Measurements from ENCODE around the gene SLC12A6. TPM values are rescaled to one million over a fixed set of nuclear protein-coding genes. Genes with fewer than 3 reads are reported as not detected.

Gene SLC12A6
- total RNA-seq, 2 donors from 2014 or later, result 58.3 to 82.9 TPM

GRCh38 chr15:34284937-34285336 is 52.6 kb downstream of the SLC12A6 start:
- Histone ChIP-seq H3K4me3 (no peak overlapping the region), H3K27ac (no peak overlapping the region), H3K4me1 (ENCODE audit: control insufficient read depth in 1 of 2, low read depth in 2 of 2) (peaks cover 0 to 6% of the 10 kb centered on the region in 2 donors), H3K36me3 (no peaks in the 10 kb centered on the region), H3K27me3 (replicated peaks; ENCODE audit: insufficient read depth) (no peaks in the 10 kb centered on the region), H3K9me3 (no peaks in the 10 kb centered on the region)
- DNase-seq (ENCODE audit: low spot score) (no peak), ATAC-seq (ENCODE audit: insufficient number of reproducible peaks, low FRiP score, low read depth) (no peak)
- TF ChIP-seq CTCF (IDR thresholded peaks at IDR 0.05), result no peak

GRCh38 chr15:34282384-34282783 is 55.2 kb downstream of the SLC12A6 start:
- H3K27ac ChIP-seq, result no peak overlapping the region

GRCh38 chr15:34280193-34280592 is 57.4 kb downstream of the SLC12A6 start:
- ATAC-seq (ENCODE audit: insufficient number of reproducible peaks, low FRiP score, low read depth), result no peak
- H3K27me3 ChIP-seq (replicated peaks; ENCODE audit: insufficient read depth), result no peaks in the 10 kb centered on the region
- H3K4me1 ChIP-seq (ENCODE audit: control insufficient read depth in 1 of 2, low read depth in 2 of 2), result peaks cover 6 to 19% of the 10 kb centered on the region in 2 donors
- H3K27ac ChIP-seq, result no peak overlapping the region
- DNase-seq (ENCODE audit: low spot score), result no peak
- no peak overlapping the region for H3K4me3 ChIP-seq
- TF ChIP-seq CTCF (IDR thresholded peaks at IDR 0.05), result no peak
- no peaks in the 10 kb centered on the region for H3K36me3 ChIP-seq
- H3K9me3 ChIP-seq, result no peaks in the 10 kb centered on the region

More at GRCh38 chr15:34282384-34282783, 55.2 kb downstream of the SLC12A6 start:
- no peaks in the 10 kb centered on the region for H3K36me3 ChIP-seq
- DNase-seq (ENCODE audit: low spot score) (no peak), ATAC-seq (ENCODE audit: insufficient number of reproducible peaks, low FRiP score, low read depth) (no peak)
- peaks cover 0 to 6% of the 10 kb centered on the region in 2 donors for H3K4me1 ChIP-seq (ENCODE audit: control insufficient read depth in 1 of 2, low read depth in 2 of 2)
- no peak overlapping the region for H3K4me3 ChIP-seq
- no peaks in the 10 kb centered on the region for H3K9me3 ChIP-seq
- TF ChIP-seq CTCF (IDR thresholded peaks at IDR 0.05), result no peak
- H3K27me3 ChIP-seq (replicated peaks; ENCODE audit: insufficient read depth), result no peaks in the 10 kb centered on the region

- Histone ChIP-seq H3K9me3 (no peaks in the 10 kb centered on the region), H3K4me3 (no peak overlapping the region), H3K27me3 (replicated peaks; ENCODE audit: insufficient read depth) (no peaks in the 10 kb centered on the region), H3K27ac (no peak overlapping the region), H3K4me1 (ENCODE audit: control insufficient read depth in 1 of 2, low read depth in 2 of 2) (peaks cover 6 to 20% of the 10 kb centered on the region in 2 donors), H3K36me3 (no peaks in the 10 kb centered on the region)
- no peak for DNase-seq (ENCODE audit: low spot score)
- TF ChIP-seq CTCF (IDR thresholded peaks at IDR 0.05), result no peak
- ATAC-seq (ENCODE audit: insufficient number of reproducible peaks, low FRiP score, low read depth), result no peak
Observed at GRCh38 chr15:34279368-34279767, 58.2 kb downstream of the SLC12A6 start.

GRCh38 chr15:34275721-34276120 is 61.9 kb downstream of the SLC12A6 start:
- Histone ChIP-seq H3K27ac (no peak overlapping the region), H3K4me3 (no peak overlapping the region), H3K27me3 (replicated peaks; ENCODE audit: insufficient read depth) (no peaks in the 10 kb centered on the region), H3K36me3 (no peaks in the 10 kb centered on the region), H3K9me3 (no peaks in the 10 kb centered on the region), H3K4me1 (ENCODE audit: control insufficient read depth in 1 of 2, low read depth in 2 of 2) (peaks cover 16 to 28% of the 10 kb centered on the region in 2 donors)
- no peak for ATAC-seq (ENCODE audit: insufficient number of reproducible peaks, low FRiP score, low read depth)
- no peak for TF ChIP-seq CTCF (IDR thresholded peaks at IDR 0.05)
- no peak for DNase-seq (ENCODE audit: low spot score)

Data from thoracic aorta (tissue), 2 donors.